A549 (cell line): Measurements from ENCODE around the gene RELT.

Experiments used
- EP300 ChIP-seq, 2 experiments: fragments of >200 bp; sonication (Bioruptor Twin); formaldehyde crosslinking; IDR thresholded peaks; 2 replicates in 1 of 2; 3 replicates in 1 of 2; pipeline ENCODE4 v1.6.1; 2016 to 2017
- MAFK ChIP-seq: fragments of 450-650 bp; IDR thresholded peaks from 2 replicates; pipeline ENCODE4 v1.6.1; 2014; ENCODE audit not compliant: partially characterized antibody
- TF ChIP-seq, protein P1 (sequence below): fragments of 200-600 bp; sonication (generic); IDR thresholded peaks from 2 replicates; pipeline ENCODE4 v1.6.1; 2016; ENCODE audit warnings: antibody characterized with exemption, mild to moderate bottlenecking, moderate library complexity
- TF ChIP-seq, protein P2 (sequence below): IDR thresholded peaks from 2 replicates; pipeline ENCODE4 v1.6.1; 2012
- TF ChIP-seq, protein P3 (sequence below): fragments of >200 bp; sonication (Bioruptor Twin); formaldehyde crosslinking; IDR thresholded peaks from 3 replicates; pipeline ENCODE4 v1.5.1; 2016

- TF ChIP-seq, protein P1, sequence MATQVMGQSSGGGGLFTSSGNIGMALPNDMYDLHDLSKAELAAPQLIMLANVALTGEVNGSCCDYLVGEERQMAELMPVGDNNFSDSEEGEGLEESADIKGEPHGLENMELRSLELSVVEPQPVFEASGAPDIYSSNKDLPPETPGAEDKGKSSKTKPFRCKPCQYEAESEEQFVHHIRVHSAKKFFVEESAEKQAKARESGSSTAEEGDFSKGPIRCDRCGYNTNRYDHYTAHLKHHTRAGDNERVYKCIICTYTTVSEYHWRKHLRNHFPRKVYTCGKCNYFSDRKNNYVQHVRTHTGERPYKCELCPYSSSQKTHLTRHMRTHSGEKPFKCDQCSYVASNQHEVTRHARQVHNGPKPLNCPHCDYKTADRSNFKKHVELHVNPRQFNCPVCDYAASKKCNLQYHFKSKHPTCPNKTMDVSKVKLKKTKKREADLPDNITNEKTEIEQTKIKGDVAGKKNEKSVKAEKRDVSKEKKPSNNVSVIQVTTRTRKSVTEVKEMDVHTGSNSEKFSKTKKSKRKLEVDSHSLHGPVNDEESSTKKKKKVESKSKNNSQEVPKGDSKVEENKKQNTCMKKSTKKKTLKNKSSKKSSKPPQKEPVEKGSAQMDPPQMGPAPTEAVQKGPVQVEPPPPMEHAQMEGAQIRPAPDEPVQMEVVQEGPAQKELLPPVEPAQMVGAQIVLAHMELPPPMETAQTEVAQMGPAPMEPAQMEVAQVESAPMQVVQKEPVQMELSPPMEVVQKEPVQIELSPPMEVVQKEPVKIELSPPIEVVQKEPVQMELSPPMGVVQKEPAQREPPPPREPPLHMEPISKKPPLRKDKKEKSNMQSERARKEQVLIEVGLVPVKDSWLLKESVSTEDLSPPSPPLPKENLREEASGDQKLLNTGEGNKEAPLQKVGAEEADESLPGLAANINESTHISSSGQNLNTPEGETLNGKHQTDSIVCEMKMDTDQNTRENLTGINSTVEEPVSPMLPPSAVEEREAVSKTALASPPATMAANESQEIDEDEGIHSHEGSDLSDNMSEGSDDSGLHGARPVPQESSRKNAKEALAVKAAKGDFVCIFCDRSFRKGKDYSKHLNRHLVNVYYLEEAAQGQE: no peak
- TF ChIP-seq, protein P2, sequence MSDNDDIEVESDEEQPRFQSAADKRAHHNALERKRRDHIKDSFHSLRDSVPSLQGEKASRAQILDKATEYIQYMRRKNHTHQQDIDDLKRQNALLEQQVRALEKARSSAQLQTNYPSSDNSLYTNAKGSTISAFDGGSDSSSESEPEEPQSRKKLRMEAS: no peak
- TF ChIP-seq, protein P3, sequence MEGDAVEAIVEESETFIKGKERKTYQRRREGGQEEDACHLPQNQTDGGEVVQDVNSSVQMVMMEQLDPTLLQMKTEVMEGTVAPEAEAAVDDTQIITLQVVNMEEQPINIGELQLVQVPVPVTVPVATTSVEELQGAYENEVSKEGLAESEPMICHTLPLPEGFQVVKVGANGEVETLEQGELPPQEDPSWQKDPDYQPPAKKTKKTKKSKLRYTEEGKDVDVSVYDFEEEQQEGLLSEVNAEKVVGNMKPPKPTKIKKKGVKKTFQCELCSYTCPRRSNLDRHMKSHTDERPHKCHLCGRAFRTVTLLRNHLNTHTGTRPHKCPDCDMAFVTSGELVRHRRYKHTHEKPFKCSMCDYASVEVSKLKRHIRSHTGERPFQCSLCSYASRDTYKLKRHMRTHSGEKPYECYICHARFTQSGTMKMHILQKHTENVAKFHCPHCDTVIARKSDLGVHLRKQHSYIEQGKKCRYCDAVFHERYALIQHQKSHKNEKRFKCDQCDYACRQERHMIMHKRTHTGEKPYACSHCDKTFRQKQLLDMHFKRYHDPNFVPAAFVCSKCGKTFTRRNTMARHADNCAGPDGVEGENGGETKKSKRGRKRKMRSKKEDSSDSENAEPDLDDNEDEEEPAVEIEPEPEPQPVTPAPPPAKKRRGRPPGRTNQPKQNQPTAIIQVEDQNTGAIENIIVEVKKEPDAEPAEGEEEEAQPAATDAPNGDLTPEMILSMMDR: no peak
- TF ChIP-seq EP300 (IDR thresholded peaks at IDR 0.05) (no peak), MAFK (no peak)
Measured at GRCh38 chr11:73349633-73350032, 26.6 kb upstream of the RELT start.
